Caco-2 (cell line): ENCODE results near the gene STOX2. TPM values are rescaled to one million over a fixed set of nuclear protein-coding genes. Genes with fewer than 3 reads are reported as not detected.

Experiments
- BruUV-seq: library from RNA; stranded (reverse); fragments of 400-500 nt; replicated peaks from 2 replicates; lab custom pipeline; 2021; lab: Mats Ljungman, UMichigan
- CTCF ChIA-PET: fragments of 300-600 bp; sonication (Branson Sonifier 250); formaldehyde crosslinking; loops from one replicate; lab custom pipeline; 2022; ENCODE audit warnings: antibody characterized with exemption; lab: Charles Lee
- POLR2A ChIA-PET: fragments of 300-600 bp; sonication (Branson Sonifier 250); formaldehyde crosslinking; loops from one replicate; lab custom pipeline; 2022; ENCODE audit warnings: antibody characterized with exemption; lab: Charles Lee
- DNase-seq, 2 experiments: peaks; one replicate each; pipeline versions ENCODE4 v3.0.0 to v3.0.0-alpha.2; 2020 to 2022
- H3K27me3 ChIP-seq: replicated peaks from 2 replicates; pipeline ENCODE4 v1.6.0; 2011; ENCODE audit warnings: low read length; ENCODE audit not compliant: control insufficient read depth, insufficient read depth
- H3K36me3 ChIP-seq: 2 replicates; pipeline ENCODE4 v1.5.1; 2011; ENCODE audit warnings: low read length; ENCODE audit not compliant: control insufficient read depth, insufficient read depth
- H3K4me1 ChIP-seq: fragments of 250-450 bp; sonication (Bioruptor Pico); 2 replicates; pipeline ENCODE4 v1.5.1; 2020; ENCODE audit warnings: mild to moderate bottlenecking
- H3K4me3 ChIP-seq: 2 replicates; pipeline ENCODE4 v1.5.1; 2011; ENCODE audit warnings: low read depth, mild to moderate bottlenecking, control low read depth, low read length
- H3K9me3 ChIP-seq: fragments of 250-450 bp; sonication (Bioruptor Pico); 2 replicates; pipeline ENCODE4 v1.5.1; 2020; ENCODE audit warnings: mild to moderate bottlenecking, moderate library complexity
- H3K27ac Mint-ChIP-seq: one replicate; pipeline ENCODE4 v1.8.0; 2022; ENCODE audit warnings: mixed read lengths; ENCODE audit not compliant: unreplicated experiment
- H3K27me3 Mint-ChIP-seq: one replicate; pipeline ENCODE4 v1.8.0; 2022; ENCODE audit warnings: mixed read lengths; ENCODE audit not compliant: insufficient read depth, unreplicated experiment
- H3K36me3 Mint-ChIP-seq: one replicate; pipeline ENCODE4 v1.8.0; 2022; ENCODE audit warnings: mild to moderate bottlenecking, mixed read lengths; ENCODE audit not compliant: insufficient read depth, unreplicated experiment
- H3K4me1 Mint-ChIP-seq: one replicate; pipeline ENCODE4 v1.8.0; 2022; ENCODE audit warnings: low read depth, mixed read lengths; ENCODE audit not compliant: unreplicated experiment
- H3K4me3 Mint-ChIP-seq: one replicate; pipeline ENCODE4 v1.8.0; 2022; ENCODE audit warnings: mild to moderate bottlenecking, moderate library complexity, mixed read lengths; ENCODE audit not compliant: unreplicated experiment
- H3K9me3 Mint-ChIP-seq: one replicate; pipeline ENCODE4 v1.8.0; 2022; ENCODE audit warnings: mixed read lengths; ENCODE audit not compliant: unreplicated experiment
- intact Hi-C: fragments of 100-400 bp; cut with micrococcal nuclease; formaldehyde crosslinking; loops from one replicate; pipeline ENCODE4 v1.10.0; 2022; ENCODE audit not compliant: unreplicated experiment
- total RNA-seq: library from RNA; stranded (reverse); gene quantifications from 2 replicates; pipeline ENCODE4 v1.2.3, GENCODE V29; 2022
- TF ChIP-seq, protein P1 (sequence below), 2 experiments: fragments of 200-600 bp in 1 of 2; IDR thresholded peaks; 1 replicate in 1 of 2; 2 replicates in 1 of 2; pipeline versions ENCODE4 v1.5.1 to v1.8.0; 2011 to 2022; ENCODE audit warnings: antibody characterized with exemption in 1 of 2, control low read depth in 1 of 2, inconsistent platforms in 1 of 2, low read depth in 1 of 2, low read length in 1 of 2, mild to moderate bottlenecking in 1 of 2, moderate library complexity in 1 of 2; ENCODE audit not compliant: insufficient read depth in 1 of 2, severe bottlenecking in 1 of 2, unreplicated experiment in 1 of 2

STOX2 gene
- total RNA-seq, 1 experiment from 2014 or later: 1.8 TPM

DNA sequence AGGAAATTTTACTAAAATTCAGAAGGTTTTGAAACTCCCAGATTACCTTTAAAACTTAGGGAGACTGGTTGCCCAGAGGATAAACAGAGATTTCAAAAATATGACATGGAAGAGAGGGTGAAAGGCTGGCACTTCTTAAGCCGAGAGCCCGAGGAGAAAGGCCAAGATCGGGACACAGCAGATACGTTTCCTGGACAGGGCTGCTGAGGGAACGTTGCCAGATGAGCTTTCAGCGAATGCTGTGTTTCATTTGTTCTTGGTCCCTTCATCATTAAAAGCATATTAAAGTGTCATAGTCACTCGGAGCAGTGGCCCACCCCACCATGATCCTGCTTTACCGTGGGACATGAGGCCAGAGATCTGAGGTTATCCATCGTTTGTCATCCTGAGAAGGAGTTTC is 37.9 kb upstream of the STOX2 start:
- Histone ChIP-seq H3K9me3 (no peaks in the 10 kb centered on the region), H3K4me3 (no peak overlapping the region), H3K4me1 (no peaks in the 10 kb centered on the region), H3K27me3 (no peaks in the 10 kb centered on the region), H3K36me3 (no peaks in the 10 kb centered on the region)
- H3K27ac Mint-ChIP-seq: no peak overlapping the region
- ChIA-PET POLR2A (no interaction called here), CTCF (no interaction called here)
- TF ChIP-seq, protein P1, sequence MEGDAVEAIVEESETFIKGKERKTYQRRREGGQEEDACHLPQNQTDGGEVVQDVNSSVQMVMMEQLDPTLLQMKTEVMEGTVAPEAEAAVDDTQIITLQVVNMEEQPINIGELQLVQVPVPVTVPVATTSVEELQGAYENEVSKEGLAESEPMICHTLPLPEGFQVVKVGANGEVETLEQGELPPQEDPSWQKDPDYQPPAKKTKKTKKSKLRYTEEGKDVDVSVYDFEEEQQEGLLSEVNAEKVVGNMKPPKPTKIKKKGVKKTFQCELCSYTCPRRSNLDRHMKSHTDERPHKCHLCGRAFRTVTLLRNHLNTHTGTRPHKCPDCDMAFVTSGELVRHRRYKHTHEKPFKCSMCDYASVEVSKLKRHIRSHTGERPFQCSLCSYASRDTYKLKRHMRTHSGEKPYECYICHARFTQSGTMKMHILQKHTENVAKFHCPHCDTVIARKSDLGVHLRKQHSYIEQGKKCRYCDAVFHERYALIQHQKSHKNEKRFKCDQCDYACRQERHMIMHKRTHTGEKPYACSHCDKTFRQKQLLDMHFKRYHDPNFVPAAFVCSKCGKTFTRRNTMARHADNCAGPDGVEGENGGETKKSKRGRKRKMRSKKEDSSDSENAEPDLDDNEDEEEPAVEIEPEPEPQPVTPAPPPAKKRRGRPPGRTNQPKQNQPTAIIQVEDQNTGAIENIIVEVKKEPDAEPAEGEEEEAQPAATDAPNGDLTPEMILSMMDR (IDR thresholded peaks at IDR 0.05; ENCODE audit: insufficient read depth in 1 of 2, low read depth in 1 of 2, low read length in 1 of 2, severe bottlenecking in 1 of 2, unreplicated experiment in 1 of 2): no peak
- no peaks in the 10 kb centered on the region for H3K9me3 Mint-ChIP-seq
- H3K4me1 Mint-ChIP-seq: no peaks in the 10 kb centered on the region
- no peak overlapping the region for H3K4me3 Mint-ChIP-seq
- peaks cover 5% of the 10 kb centered on the region for H3K36me3 Mint-ChIP-seq
- BruUV-seq: no TSS peak
- intact Hi-C loops: no loop called here
- peaks cover 16% of the 10 kb centered on the region for H3K27me3 Mint-ChIP-seq
- DNase-seq: no peak

DNA sequence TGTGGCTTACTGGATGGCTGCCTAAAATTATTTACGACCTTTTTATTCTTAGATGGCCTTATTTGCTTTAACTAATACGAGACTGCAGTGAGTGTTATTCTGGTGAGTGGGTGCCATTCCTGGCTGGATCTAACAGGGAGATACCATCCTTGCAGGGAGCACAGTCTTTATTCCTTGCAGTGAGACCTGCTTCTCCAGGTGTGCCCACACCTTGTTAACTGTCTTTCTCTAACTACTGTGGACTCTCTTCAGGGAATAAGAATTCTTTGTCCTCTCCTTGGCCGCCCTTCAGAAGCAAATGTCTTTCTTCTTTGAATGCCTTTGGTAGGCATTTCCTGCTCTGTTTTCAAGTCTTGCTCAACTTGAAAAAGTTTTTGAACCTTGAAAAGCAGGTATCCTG is 34.1 kb upstream of the STOX2 start:
- no peaks in the 10 kb centered on the region for H3K4me1 Mint-ChIP-seq
- H3K36me3 Mint-ChIP-seq: no peaks in the 10 kb centered on the region
- no peaks in the 10 kb centered on the region for H3K9me3 ChIP-seq
- DNase-seq: no peak
- no peak overlapping the region for H3K4me3 Mint-ChIP-seq
- H3K27me3 ChIP-seq: no peaks in the 10 kb centered on the region
- no peaks in the 10 kb centered on the region for H3K36me3 ChIP-seq
- H3K4me3 ChIP-seq: no peak overlapping the region
- BruUV-seq: no TSS peak
- H3K4me1 ChIP-seq: no peaks in the 10 kb centered on the region
- H3K27me3 Mint-ChIP-seq: peaks cover 6% of the 10 kb centered on the region
- intact Hi-C loops: no loop called here
- no peak overlapping the region for H3K27ac Mint-ChIP-seq
- no peaks in the 10 kb centered on the region for H3K9me3 Mint-ChIP-seq
- ChIA-PET POLR2A (no interaction called here), CTCF (no interaction called here)
- TF ChIP-seq, protein P1 (IDR thresholded peaks at IDR 0.05; ENCODE audit: insufficient read depth in 1 of 2, low read depth in 1 of 2, low read length in 1 of 2, severe bottlenecking in 1 of 2, unreplicated experiment in 1 of 2): no peak

DNA sequence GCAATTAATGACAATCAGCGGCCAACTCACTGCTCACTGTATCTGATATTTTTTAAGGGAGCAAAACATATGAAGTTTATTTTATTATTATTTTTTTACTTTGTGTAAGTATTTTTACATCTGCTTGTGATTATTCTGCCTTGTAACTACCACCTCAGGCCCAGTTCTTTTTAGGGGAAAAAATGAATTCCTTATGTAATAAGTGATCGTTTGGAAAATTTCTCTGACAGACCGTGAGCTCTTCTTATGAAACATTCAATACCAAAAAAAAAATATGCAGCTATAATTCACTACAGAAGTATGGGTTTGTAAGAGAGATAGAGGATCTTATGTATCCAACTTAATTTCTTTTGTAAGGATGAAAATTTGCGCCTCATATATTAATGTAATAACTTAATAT is 33.5 kb upstream of the STOX2 start:
- no peak overlapping the region for H3K4me3 ChIP-seq
- no peaks in the 10 kb centered on the region for H3K9me3 Mint-ChIP-seq
- CTCF ChIA-PET: no interaction called here
- no peaks in the 10 kb centered on the region for H3K9me3 ChIP-seq
- no peak overlapping the region for H3K4me3 Mint-ChIP-seq
- H3K36me3 ChIP-seq: no peaks in the 10 kb centered on the region
- POLR2A ChIA-PET: no interaction called here
- TF ChIP-seq, protein P1 (IDR thresholded peaks at IDR 0.05; ENCODE audit: insufficient read depth in 1 of 2, low read depth in 1 of 2, low read length in 1 of 2, severe bottlenecking in 1 of 2, unreplicated experiment in 1 of 2): no peak
- no peak overlapping the region for H3K27ac Mint-ChIP-seq
- no peaks in the 10 kb centered on the region for H3K27me3 ChIP-seq
- H3K4me1 Mint-ChIP-seq: no peaks in the 10 kb centered on the region
- no peaks in the 10 kb centered on the region for H3K4me1 ChIP-seq
- H3K36me3 Mint-ChIP-seq: no peaks in the 10 kb centered on the region
- H3K27me3 Mint-ChIP-seq: peaks cover 6% of the 10 kb centered on the region
- BruUV-seq: no TSS peak
- DNase-seq: no peak
- intact Hi-C loops: no loop called here
